ENCODE measurements around the gene DOCK10. TPM values are rescaled to one million over a fixed set of nuclear protein-coding genes. Genes with fewer than 3 reads are reported as not detected.
A peak's percentile ranks its signal among the peaks of the same experiment; 100 is the strongest.

DOCK10 gene
- total and polyA plus RNA-seq, 2 donors (not counting 3 experiments of a cell fraction or from before 2014, with no cell fraction given): 5.8 to 23.0 TPM

- dilution Hi-C loops (cut with MboI; ENCODE audit: extremely low pct_ligation_motif_present, low sequenced_read_pairs) (no loop called here), intact Hi-C loops (cut with micrococcal nuclease) (loop anchor here (1.0 to 5.0 kb wide), 11 partner anchors 20 to 900 kb away; partner anchors contain the start of gene CUL3)
- Histone ChIP-seq H3K9ac (replicated peaks; ENCODE audit: extremely low read depth, insufficient read depth, low read length) (peak overlapping the region; percentile 88), H3K9me1 (replicated peaks; ENCODE audit: control insufficient read depth, extremely low read depth, insufficient read depth, low read length) (no peaks in the 10 kb centered on the region), H3K36me3 (ENCODE audit: control insufficient read depth in 2 of 2, extremely low read depth in 1 of 2, insufficient read depth in 2 of 2, low read length in 2 of 2) (peaks cover 0 to 13% of the 10 kb centered on the region in 2 experiments), H2AFZ (ENCODE audit: low read depth, low read length) (no peak overlapping the region), H3K4me3 (replicated peaks in 1 of 3; ENCODE audit: insufficient read depth in 1 of 3, low read depth in 1 of 3, low read length in 3 of 3) (peak overlapping the region in 1 of 3 experiments; percentile 49), H3K4me1 (ENCODE audit: control insufficient read depth, extremely low read depth, insufficient read depth, low read length) (peaks cover 29% of the 10 kb centered on the region), H3K27ac (ENCODE audit: insufficient read depth, low read depth, low read length) (peak overlapping the region; percentile 100), H3K27me3 (ENCODE audit: control insufficient read depth in 2 of 2, insufficient read depth in 2 of 2, low read length in 2 of 2) (no peaks in the 10 kb centered on the region), H3K4me2 (ENCODE audit: insufficient read depth, low read length) (peak overlapping the region; percentile 82), H3K9me3 (replicated peaks; ENCODE audit: control insufficient read depth, insufficient read depth, low read length) (no peaks in the 10 kb centered on the region), H3K79me2 (ENCODE audit: control insufficient read depth, insufficient read depth, low read length) (no peaks in the 10 kb centered on the region), H4K20me1 (replicated peaks; ENCODE audit: control insufficient read depth, extremely low read depth, insufficient read depth, low read length) (no peaks in the 10 kb centered on the region)
- BruUV-seq (replicated peaks): TSS peak; percentile 98
- TF ChIP-seq EZH2 (IDR thresholded peaks at IDR 0.05; ENCODE audit: borderline replicate concordance, low read depth, low read length, severe bottlenecking) (no peak), POLR2AphosphoS5 (IDR thresholded peaks at IDR 0.05; ENCODE audit: insufficient read depth, low read depth, low read length) (no peak), JUN (IDR thresholded peaks at IDR 0.05; ENCODE audit: borderline replicate concordance, insufficient read depth, insufficient read length, low read depth) (no peak), POLR2A (IDR thresholded peaks at IDR 0.05; ENCODE audit: low read depth, low read length) (no peak), MYC (IDR thresholded peaks at IDR 0.05; ENCODE audit: low read depth, low read length) (no peak)
- FAIRE-seq: no peak
- no peak for DNase-seq (ENCODE audit: low read depth, low spot score)
- ChIA-PET CTCF (interaction anchor here (0.6 to 3.1 kb wide), 17 partner anchors 11 to 1906 kb away, joined by 3 to 28 read pairs (median 5); no protein-coding TSS in a partner anchor), POLR2A (interaction anchor here (1.0 to 1.4 kb wide), 4 partner anchors 17 to 112 kb away, joined by 3 to 5 read pairs (median 4); no protein-coding TSS in a partner anchor)
Measured at GRCh38 chr2:224837066-224837465, 205.2 kb downstream of the DOCK10 start.

GRCh38 chr2:224836263-224836662 lies 206.0 kb downstream of the DOCK10 start:
- Histone ChIP-seq H3K36me3 (ENCODE audit: control insufficient read depth in 2 of 2, extremely low read depth in 1 of 2, insufficient read depth in 2 of 2, low read length in 2 of 2) (peaks cover 0 to 13% of the 10 kb centered on the region in 2 experiments), H3K4me2 (ENCODE audit: insufficient read depth, low read length) (no peak overlapping the region), H2AFZ (ENCODE audit: low read depth, low read length) (no peak overlapping the region), H3K79me2 (ENCODE audit: control insufficient read depth, insufficient read depth, low read length) (no peaks in the 10 kb centered on the region), H3K4me1 (ENCODE audit: control insufficient read depth, extremely low read depth, insufficient read depth, low read length) (peaks cover 29% of the 10 kb centered on the region), H3K9ac (replicated peaks; ENCODE audit: extremely low read depth, insufficient read depth, low read length) (no peak overlapping the region), H3K4me3 (replicated peaks in 1 of 3; ENCODE audit: insufficient read depth in 1 of 3, low read depth in 1 of 3, low read length in 3 of 3) (no peak overlapping the region), H3K27me3 (ENCODE audit: control insufficient read depth in 2 of 2, insufficient read depth in 2 of 2, low read length in 2 of 2) (no peaks in the 10 kb centered on the region), H3K9me1 (replicated peaks; ENCODE audit: control insufficient read depth, extremely low read depth, insufficient read depth, low read length) (no peaks in the 10 kb centered on the region), H3K27ac (ENCODE audit: insufficient read depth, low read depth, low read length) (peak overlapping the region; percentile 100), H3K9me3 (replicated peaks; ENCODE audit: control insufficient read depth, insufficient read depth, low read length) (no peaks in the 10 kb centered on the region), H4K20me1 (replicated peaks; ENCODE audit: control insufficient read depth, extremely low read depth, insufficient read depth, low read length) (no peaks in the 10 kb centered on the region)
- intact Hi-C loops (cut with micrococcal nuclease) (loop anchor here (2.0 to 5.0 kb wide), 3 partner anchors 33 to 901 kb away; no protein-coding TSS in a partner anchor), dilution Hi-C loops (cut with MboI; ENCODE audit: extremely low pct_ligation_motif_present, low sequenced_read_pairs) (no loop called here)
- no peak for FAIRE-seq
- no TSS peak for BruUV-seq (replicated peaks)
- no peak for TF ChIP-seq JUN (IDR thresholded peaks at IDR 0.05; ENCODE audit: borderline replicate concordance, insufficient read depth, insufficient read length, low read depth)
- POLR2A ChIA-PET: interaction anchor here (1.4 kb wide), 1 partner anchor 20 kb away, joined by 4 read pairs; no protein-coding TSS in a partner anchor
- DNase-seq (ENCODE audit: low read depth, low spot score): no peak
- CTCF ChIA-PET: interaction anchor here (0.9 to 3.1 kb wide), 7 partner anchors 17 to 165 kb away, joined by 3 to 28 read pairs (median 9); no protein-coding TSS in a partner anchor
